WTC11 (cell line): ENCODE results near the gene UMODL1.

ENCODE experiments used
- CREB1 ChIP-seq: sonication (generic); formaldehyde crosslinking; IDR thresholded peaks from 2 replicates; pipeline ENCODE4 v1.8.0; 2023; ENCODE audit warnings: mild to moderate bottlenecking, missing genetic modification reagents
- GABPB1 ChIP-seq: sonication (generic); formaldehyde crosslinking; IDR thresholded peaks from 2 replicates; pipeline ENCODE4 v1.8.1; 2023; ENCODE audit warnings: mild to moderate bottlenecking, missing genetic modification reagents
- USF2 ChIP-seq: sonication (generic); formaldehyde crosslinking; IDR thresholded peaks from 2 replicates; pipeline ENCODE4 v1.8.1; 2023; ENCODE audit warnings: mild to moderate bottlenecking, missing genetic modification reagents, moderate library complexity
- ZNF317 ChIP-seq: sonication (generic); formaldehyde crosslinking; IDR thresholded peaks from 2 replicates; pipeline ENCODE4 v1.8.1; 2023; ENCODE audit warnings: low read depth, mild to moderate bottlenecking, moderate library complexity, missing genetic modification reagents, borderline replicate concordance
- TF ChIP-seq, protein P1 (sequence below): fragments of 200-600 bp; IDR thresholded peaks from 2 replicates; pipeline ENCODE4 v1.8.0; 2022; ENCODE audit warnings: antibody characterized with exemption

DNA sequence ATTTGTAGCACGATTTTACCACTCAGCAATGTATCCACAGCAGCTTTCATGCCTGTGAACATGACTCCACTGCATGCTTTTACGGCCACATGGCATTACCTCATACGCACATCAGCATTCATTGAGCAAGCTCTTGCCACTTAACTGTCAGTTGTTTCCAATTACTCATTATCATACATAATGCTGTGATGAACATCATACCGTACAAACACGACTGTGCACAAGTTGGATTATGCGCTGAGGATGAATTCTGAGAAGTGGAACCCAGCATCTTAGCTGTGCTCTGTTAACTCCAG is 9.6 kb downstream of the UMODL1 start:
- TF ChIP-seq ZNF317 (no peak), USF2 (CRISPR knock-in tag) (no peak), CREB1 (CRISPR knock-in tag) (no peak), GABPB1 (no peak)
- TF ChIP-seq, protein P1, sequence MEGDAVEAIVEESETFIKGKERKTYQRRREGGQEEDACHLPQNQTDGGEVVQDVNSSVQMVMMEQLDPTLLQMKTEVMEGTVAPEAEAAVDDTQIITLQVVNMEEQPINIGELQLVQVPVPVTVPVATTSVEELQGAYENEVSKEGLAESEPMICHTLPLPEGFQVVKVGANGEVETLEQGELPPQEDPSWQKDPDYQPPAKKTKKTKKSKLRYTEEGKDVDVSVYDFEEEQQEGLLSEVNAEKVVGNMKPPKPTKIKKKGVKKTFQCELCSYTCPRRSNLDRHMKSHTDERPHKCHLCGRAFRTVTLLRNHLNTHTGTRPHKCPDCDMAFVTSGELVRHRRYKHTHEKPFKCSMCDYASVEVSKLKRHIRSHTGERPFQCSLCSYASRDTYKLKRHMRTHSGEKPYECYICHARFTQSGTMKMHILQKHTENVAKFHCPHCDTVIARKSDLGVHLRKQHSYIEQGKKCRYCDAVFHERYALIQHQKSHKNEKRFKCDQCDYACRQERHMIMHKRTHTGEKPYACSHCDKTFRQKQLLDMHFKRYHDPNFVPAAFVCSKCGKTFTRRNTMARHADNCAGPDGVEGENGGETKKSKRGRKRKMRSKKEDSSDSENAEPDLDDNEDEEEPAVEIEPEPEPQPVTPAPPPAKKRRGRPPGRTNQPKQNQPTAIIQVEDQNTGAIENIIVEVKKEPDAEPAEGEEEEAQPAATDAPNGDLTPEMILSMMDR: no peak
